Measurements from ENCODE around the gene NPLOC4.

GRCh38 chr17:81630274-81630673, 6.6 kb downstream of the NPLOC4 start:
- TF ChIP-seq POLR2A (IDR thresholded peaks at IDR 0.05), result no peak
- TF ChIP-seq, protein P1, sequence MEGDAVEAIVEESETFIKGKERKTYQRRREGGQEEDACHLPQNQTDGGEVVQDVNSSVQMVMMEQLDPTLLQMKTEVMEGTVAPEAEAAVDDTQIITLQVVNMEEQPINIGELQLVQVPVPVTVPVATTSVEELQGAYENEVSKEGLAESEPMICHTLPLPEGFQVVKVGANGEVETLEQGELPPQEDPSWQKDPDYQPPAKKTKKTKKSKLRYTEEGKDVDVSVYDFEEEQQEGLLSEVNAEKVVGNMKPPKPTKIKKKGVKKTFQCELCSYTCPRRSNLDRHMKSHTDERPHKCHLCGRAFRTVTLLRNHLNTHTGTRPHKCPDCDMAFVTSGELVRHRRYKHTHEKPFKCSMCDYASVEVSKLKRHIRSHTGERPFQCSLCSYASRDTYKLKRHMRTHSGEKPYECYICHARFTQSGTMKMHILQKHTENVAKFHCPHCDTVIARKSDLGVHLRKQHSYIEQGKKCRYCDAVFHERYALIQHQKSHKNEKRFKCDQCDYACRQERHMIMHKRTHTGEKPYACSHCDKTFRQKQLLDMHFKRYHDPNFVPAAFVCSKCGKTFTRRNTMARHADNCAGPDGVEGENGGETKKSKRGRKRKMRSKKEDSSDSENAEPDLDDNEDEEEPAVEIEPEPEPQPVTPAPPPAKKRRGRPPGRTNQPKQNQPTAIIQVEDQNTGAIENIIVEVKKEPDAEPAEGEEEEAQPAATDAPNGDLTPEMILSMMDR (IDR thresholded peaks at IDR 0.05), result no peak

Data from uterus (tissue), 2 donors.